Measurements from ENCODE around the gene FAP.

The FAP gene

GRCh38 chr2:162177301-162177700 lies 65.9 kb downstream of the FAP start:
- TF ChIP-seq CTCF (IDR thresholded peaks at IDR 0.05; ENCODE audit: low read depth, low read length) (no peak), POLR2A (IDR thresholded peaks at IDR 0.05; ENCODE audit: extremely low read depth, insufficient read length) (no peak), MYC (IDR thresholded peaks at IDR 0.05; ENCODE audit: low read depth, low read length) (no peak), MAX (IDR thresholded peaks at IDR 0.05; ENCODE audit: low read depth, low read length) (no peak)
- DNase-seq (ENCODE audit: low read depth): no peak

GRCh38 chr2:162175714-162176113 lies 67.5 kb downstream of the FAP start:
- H3K4me3 ChIP-seq (ENCODE audit: low read depth, low read length): no peak overlapping the region
- TF ChIP-seq MAX (IDR thresholded peaks at IDR 0.05; ENCODE audit: low read depth, low read length) (no peak), POLR2A (IDR thresholded peaks at IDR 0.05; ENCODE audit: extremely low read depth, insufficient read length) (no peak), MYC (IDR thresholded peaks at IDR 0.05; ENCODE audit: low read depth, low read length) (no peak), CTCF (IDR thresholded peaks at IDR 0.05; ENCODE audit: low read depth, low read length) (no peak)
- DNase-seq (ENCODE audit: low read depth): no peak

More at GRCh38 chr2:162177301-162177700, 65.9 kb downstream of the FAP start:
- H3K4me3 ChIP-seq (ENCODE audit: low read depth, low read length): no peak overlapping the region

- TF ChIP-seq MAX (IDR thresholded peaks at IDR 0.05; ENCODE audit: low read depth, low read length) (no peak), POLR2A (IDR thresholded peaks at IDR 0.05; ENCODE audit: extremely low read depth, insufficient read length) (no peak), CTCF (IDR thresholded peaks at IDR 0.05; ENCODE audit: low read depth, low read length) (no peak)
- H3K4me3 ChIP-seq (ENCODE audit: low read depth, low read length): no peak overlapping the region
- DNase-seq (ENCODE audit: low read depth): no peak
Measured at GRCh38 chr2:162174746-162175145, 68.5 kb downstream of the FAP start.

GRCh38 chr2:162172802-162173370 lies 70.4 kb downstream of the FAP start:
- no peak overlapping the region for H3K4me3 ChIP-seq (ENCODE audit: low read depth, low read length)
- no peak for DNase-seq (ENCODE audit: low read depth)
- TF ChIP-seq POLR2A (IDR thresholded peaks at IDR 0.05; ENCODE audit: extremely low read depth, insufficient read length) (no peak), CTCF (IDR thresholded peaks at IDR 0.05; ENCODE audit: low read depth, low read length) (no peak), MAX (IDR thresholded peaks at IDR 0.05; ENCODE audit: low read depth, low read length) (no peak), MYC (IDR thresholded peaks at IDR 0.05; ENCODE audit: low read depth, low read length) (no peak)

- TF ChIP-seq CTCF (IDR thresholded peaks at IDR 0.05; ENCODE audit: low read depth, low read length): no peak
- TF ChIP-seq MYC (IDR thresholded peaks at IDR 0.05; ENCODE audit: low read depth, low read length): no peak
- no peak for TF ChIP-seq POLR2A (IDR thresholded peaks at IDR 0.05; ENCODE audit: extremely low read depth, insufficient read length)
- TF ChIP-seq MAX (IDR thresholded peaks at IDR 0.05; ENCODE audit: low read depth, low read length): no peak
- no peak overlapping the region for H3K4me3 ChIP-seq (ENCODE audit: low read depth, low read length)
- DNase-seq (ENCODE audit: low read depth): no peak
Measured at GRCh38 chr2:162166745-162167144, 76.5 kb downstream of the FAP start.

Measured in NB4 (cell line).